Pancreas (tissue), 10 donors: Measurements from ENCODE around the gene SAMD4B. TPM values are rescaled to one million over a fixed set of nuclear protein-coding genes. Genes with fewer than 3 reads are reported as not detected.

Experiments
- ATAC-seq, 4 donors: fragments of 200-7000 bp; cut with Tn5 transposase; one replicate each; pipeline versions ENCODE4 v1.8.0 to v1.9.1; 2020; ENCODE audit warnings: mild to moderate bottlenecking in 4 of 4, moderate library complexity in 4 of 4
- DNase-seq, 6 donors: peaks; one replicate each; pipeline ENCODE4 v3.0.0-alpha.2; 2020
- FAIRE-seq: peaks from 2 replicates; lab custom pipeline; 2012; peaks lifted over from hg19 to GRCh38; lab: Jason Lieb, UNC
- H3K27ac ChIP-seq, 4 donors: fragments of 200-600 bp; sonication (generic); 1 replicate in 3 of 4; 2 replicates in 1 of 4; pipeline versions ENCODE4 v1.5.0 to v1.8.0; 2020
- H3K27me3 ChIP-seq, 4 donors: fragments of 200-600 bp; one replicate each; pipeline ENCODE4 v1.8.0; 2021
- H3K36me3 ChIP-seq, 3 donors: fragments of 200-600 bp; sonication (generic) in 1 of 3; one replicate each; pipeline versions ENCODE4 v1.5.0 to v1.8.0; 2020 to 2021
- H3K4me1 ChIP-seq, 3 donors: fragments of 200-600 bp; one replicate each; pipeline ENCODE4 v1.8.0; 2021
- H3K4me3 ChIP-seq, 4 donors: fragments of 200-600 bp; sonication (generic) in 2 of 4; one replicate each; pipeline versions ENCODE4 v1.5.0 to v1.8.0; 2020 to 2021
- H3K9me3 ChIP-seq, 4 donors: fragments of 200-600 bp; one replicate each; pipeline ENCODE4 v1.8.0; 2021
- WGBS, 2 donors: extraction: QIAGEN DNeasy Blood & Tissue Kit; methylation state at CpG; one replicate each; pipeline ENCODE4 v1.1.7; 2013; 5-methylcytosine and 5-hydroxymethylcytosine counted together
- intact Hi-C, 3 donors: fragments of 100-400 bp; cut with DNase I; formaldehyde crosslinking; loops; one replicate each; pipeline versions ENCODE4 v1.11.1 to v1.14.2; 2022
- polyA plus RNA-seq, 2 donors: library from polyadenylated mRNA; stranded (reverse); fragments of 200-250 nt; gene quantifications; one replicate each; pipeline ENCODE4 v1.2.3, GENCODE V29; 2013
- total RNA-seq, 6 donors: library from RNA; stranded (reverse); fragmentation: NEBNext Ultra II Directional in 4 of 6; extraction: Animal tissue kit (Norgen Biotek cat#: 25700) in 4 of 6; gene quantifications; one replicate each; pipeline versions ENCODE4 v1.2.1 to v1.2.4, GENCODE V29; 2021 to 2023
- TF ChIP-seq, protein P1 (sequence below), 4 donors: fragments of 200-600 bp; sonication (generic) in 3 of 4; IDR thresholded peaks; one replicate each; pipeline versions ENCODE4 v1.5.0 to v1.8.0; 2021; ENCODE audit warnings: antibody characterized with exemption in 4 of 4
- donor health status: healthy with polysubstance abuse.
- donor health status: DM: no; HTN: no; CAD: no; lungs with moderate emphysema.
- donor health status: DM: no; HTN: no; CAD: no.
- donor health status: control.
- donor health status: control.
- donor health status: Bipolar disorder and iron deficiency.
- donor health status: DM: yes; HTN: yes; CAD: no.
- donor health status: DM: no; HTN: no; CAD: no.
- donor health status: DM: no; HTN: no; CAD: no.
- donor health status: DM: yes; HTN: yes; CAD: no.

Gene SAMD4B
- total and polyA plus RNA-seq, 8 donors = 24.1 to 106 (median 33.6) TPM

DNA sequence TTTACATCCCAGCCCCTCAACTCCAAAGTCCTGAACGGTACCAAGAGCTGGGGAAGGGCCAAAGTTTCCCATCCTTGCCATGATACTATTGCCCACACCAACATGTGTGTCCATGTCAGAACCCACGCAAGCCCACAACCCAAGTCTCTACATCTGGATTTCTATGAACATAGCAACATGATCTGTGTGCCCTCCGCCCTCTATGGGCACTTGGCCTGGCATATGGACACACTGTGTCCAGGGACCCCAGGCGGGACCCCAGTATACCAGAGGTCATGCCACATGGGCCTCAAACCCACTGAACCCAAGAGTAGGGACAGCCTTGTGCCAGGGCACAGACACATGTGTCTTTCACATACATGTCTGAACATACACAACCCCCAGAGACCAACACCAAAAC lies 23.5 kb upstream of the SAMD4B start:
- WGBS, 2 donors = 90 to 92% methylated on average over 4 of the region's 4 CpGs
- intact Hi-C loops = no loop called here
- TF ChIP-seq, protein P1, sequence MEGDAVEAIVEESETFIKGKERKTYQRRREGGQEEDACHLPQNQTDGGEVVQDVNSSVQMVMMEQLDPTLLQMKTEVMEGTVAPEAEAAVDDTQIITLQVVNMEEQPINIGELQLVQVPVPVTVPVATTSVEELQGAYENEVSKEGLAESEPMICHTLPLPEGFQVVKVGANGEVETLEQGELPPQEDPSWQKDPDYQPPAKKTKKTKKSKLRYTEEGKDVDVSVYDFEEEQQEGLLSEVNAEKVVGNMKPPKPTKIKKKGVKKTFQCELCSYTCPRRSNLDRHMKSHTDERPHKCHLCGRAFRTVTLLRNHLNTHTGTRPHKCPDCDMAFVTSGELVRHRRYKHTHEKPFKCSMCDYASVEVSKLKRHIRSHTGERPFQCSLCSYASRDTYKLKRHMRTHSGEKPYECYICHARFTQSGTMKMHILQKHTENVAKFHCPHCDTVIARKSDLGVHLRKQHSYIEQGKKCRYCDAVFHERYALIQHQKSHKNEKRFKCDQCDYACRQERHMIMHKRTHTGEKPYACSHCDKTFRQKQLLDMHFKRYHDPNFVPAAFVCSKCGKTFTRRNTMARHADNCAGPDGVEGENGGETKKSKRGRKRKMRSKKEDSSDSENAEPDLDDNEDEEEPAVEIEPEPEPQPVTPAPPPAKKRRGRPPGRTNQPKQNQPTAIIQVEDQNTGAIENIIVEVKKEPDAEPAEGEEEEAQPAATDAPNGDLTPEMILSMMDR (IDR thresholded peaks at IDR 0.05) = no peak
- no peaks in the 10 kb centered on the region for H3K4me1 ChIP-seq
- H3K9me3 ChIP-seq = no peaks in the 10 kb centered on the region
- no peak overlapping the region for H3K4me3 ChIP-seq
- no peak for ATAC-seq
- no peak for DNase-seq
- no peak for FAIRE-seq
- no peaks in the 10 kb centered on the region for H3K27me3 ChIP-seq
- H3K27ac ChIP-seq = no peak overlapping the region
- peaks cover 0 to 6% (median 0%) of the 10 kb centered on the region in 3 donors for H3K36me3 ChIP-seq

DNA sequence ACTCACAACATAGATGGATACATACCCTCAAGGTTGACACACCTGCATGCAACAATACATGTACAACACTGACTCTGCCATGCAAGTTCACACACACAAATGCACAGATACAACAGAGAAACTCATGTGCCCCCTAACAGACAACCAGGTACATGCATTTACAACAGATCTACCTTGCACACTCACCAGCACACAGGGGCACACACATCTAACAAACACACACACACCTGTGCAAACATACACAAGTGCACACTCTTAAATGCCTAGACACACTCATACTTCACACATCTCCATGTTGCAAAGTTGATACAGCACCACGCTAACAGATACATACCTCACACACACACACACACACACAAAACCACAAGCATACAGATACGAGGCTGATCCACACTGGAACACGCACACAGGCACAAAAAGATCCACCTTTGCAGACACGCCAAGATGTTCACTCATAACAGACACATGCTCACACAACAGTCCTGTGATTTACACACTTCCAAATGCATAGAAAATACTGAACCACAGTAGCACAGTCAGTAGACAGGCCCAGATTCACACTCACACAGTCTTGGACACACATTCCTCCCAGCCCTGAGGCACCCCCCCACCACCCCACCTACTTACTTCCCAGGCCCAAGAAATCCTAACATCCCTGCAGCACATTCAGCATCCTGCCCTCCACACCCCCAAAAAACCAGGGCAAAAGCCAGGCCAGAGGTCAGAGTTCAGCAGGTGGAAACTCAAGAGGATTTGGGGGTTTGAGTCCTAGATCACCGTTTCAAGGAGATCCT lies 22.9 kb upstream of the SAMD4B start:
- Histone ChIP-seq H3K27me3 (no peaks in the 10 kb centered on the region), H3K9me3 (no peaks in the 10 kb centered on the region), H3K4me1 (no peaks in the 10 kb centered on the region), H3K36me3 (peaks cover 0 to 6% (median 0%) of the 10 kb centered on the region in 3 donors), H3K27ac (no peak overlapping the region), H3K4me3 (peak overlapping the region in 2 of 4 donors; percentile 62 to 67)
- ATAC-seq = no peak
- TF ChIP-seq, protein P1 (IDR thresholded peaks at IDR 0.05) = no peak
- no peak for FAIRE-seq
- no peak for DNase-seq
- WGBS, 2 donors = 70 to 72% methylated on average over 5 of the region's 5 CpGs
- intact Hi-C loops = no loop called here

DNA sequence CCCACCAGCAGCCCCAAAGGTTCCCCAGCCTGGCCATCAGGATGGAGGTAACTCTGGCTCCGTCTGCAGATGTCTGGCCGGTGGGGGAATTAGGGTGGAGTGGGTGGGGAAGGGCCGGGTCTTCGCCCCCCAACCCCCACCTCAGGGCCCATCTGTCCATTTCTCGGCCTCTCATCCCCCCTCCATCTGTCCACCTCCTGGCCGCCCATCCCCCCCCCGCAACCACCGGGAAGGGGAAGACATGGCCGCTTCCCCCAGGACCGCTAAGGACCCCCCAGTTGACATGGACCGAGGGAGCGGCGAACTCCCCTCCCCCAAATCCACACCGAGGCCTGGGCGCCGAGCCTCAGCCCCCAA lies 22.4 kb upstream of the SAMD4B start:
- FAIRE-seq (no peak), DNase-seq (peak in 2 of 6 donors; percentile 54 to 74), ATAC-seq (peak in 1 of 4 donors; percentile 33)
- intact Hi-C loops = loop anchor here in 1 of 3 donors (10.0 kb wide), 1 partner anchor 105 kb away; no protein-coding TSS in a partner anchor
- TF ChIP-seq, protein P1 (IDR thresholded peaks at IDR 0.05) = no peak
- 16% methylated on average over 14 to 16 of the region's 16 CpGs for WGBS, 2 donors
- Histone ChIP-seq H3K4me1 (no peaks in the 10 kb centered on the region), H3K27me3 (no peaks in the 10 kb centered on the region), H3K9me3 (no peaks in the 10 kb centered on the region), H3K4me3 (peak overlapping the region in 2 of 4 donors; percentile 62 to 67), H3K36me3 (peaks cover 0 to 3% (median 0%) of the 10 kb centered on the region in 3 donors), H3K27ac (no peak overlapping the region)

DNA sequence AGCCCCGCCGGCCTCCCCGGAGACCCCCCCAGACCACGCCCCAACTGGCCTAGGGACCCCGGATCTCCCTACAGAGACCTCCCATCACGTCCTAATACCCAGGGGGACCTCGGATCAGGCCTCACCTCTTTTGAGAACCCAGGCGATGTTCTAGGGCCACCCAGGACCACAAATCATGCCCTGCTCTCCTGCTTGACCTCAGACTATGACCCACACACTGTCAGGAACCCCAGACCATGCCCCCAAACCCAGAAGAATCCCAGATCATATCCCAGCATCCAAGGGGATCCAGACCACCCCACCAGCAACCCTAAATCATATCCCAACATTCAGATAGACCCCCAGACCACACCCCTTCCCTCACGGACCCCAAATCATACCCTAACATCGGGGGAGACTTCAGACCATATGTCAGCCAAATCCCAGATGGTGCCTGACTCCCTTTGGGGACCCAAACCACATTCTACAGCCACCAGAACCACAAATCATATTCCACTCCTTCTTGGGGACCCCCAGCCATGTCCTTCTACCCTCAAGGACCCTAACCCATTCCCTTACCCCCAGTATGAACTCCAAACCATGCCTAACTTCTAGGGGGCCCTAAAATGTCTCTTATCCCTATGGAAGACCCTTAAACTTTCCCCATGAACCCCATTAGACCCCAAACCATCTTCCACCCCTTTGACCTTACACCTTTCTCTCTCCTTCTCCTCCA lies 20.9 kb upstream of the SAMD4B start:
- no peaks in the 10 kb centered on the region for H3K9me3 ChIP-seq
- peak overlapping the region in 2 of 4 donors; percentile 62 to 67 for H3K4me3 ChIP-seq
- FAIRE-seq = no peak
- no peak for DNase-seq
- 19 to 27% methylated on average over 10 of the region's 10 CpGs for WGBS, 2 donors
- no peak for ATAC-seq
- no peak overlapping the region for H3K27ac ChIP-seq
- TF ChIP-seq, protein P1 (IDR thresholded peaks at IDR 0.05) = no peak
- H3K27me3 ChIP-seq = no peaks in the 10 kb centered on the region
- intact Hi-C loops = loop anchor here in 1 of 3 donors (10.0 kb wide), 1 partner anchor 106 kb away; no protein-coding TSS in a partner anchor
- no peaks in the 10 kb centered on the region for H3K36me3 ChIP-seq
- H3K4me1 ChIP-seq = no peaks in the 10 kb centered on the region
